ENCODE data around the gene CDH23.

The CDH23 gene

DNA sequence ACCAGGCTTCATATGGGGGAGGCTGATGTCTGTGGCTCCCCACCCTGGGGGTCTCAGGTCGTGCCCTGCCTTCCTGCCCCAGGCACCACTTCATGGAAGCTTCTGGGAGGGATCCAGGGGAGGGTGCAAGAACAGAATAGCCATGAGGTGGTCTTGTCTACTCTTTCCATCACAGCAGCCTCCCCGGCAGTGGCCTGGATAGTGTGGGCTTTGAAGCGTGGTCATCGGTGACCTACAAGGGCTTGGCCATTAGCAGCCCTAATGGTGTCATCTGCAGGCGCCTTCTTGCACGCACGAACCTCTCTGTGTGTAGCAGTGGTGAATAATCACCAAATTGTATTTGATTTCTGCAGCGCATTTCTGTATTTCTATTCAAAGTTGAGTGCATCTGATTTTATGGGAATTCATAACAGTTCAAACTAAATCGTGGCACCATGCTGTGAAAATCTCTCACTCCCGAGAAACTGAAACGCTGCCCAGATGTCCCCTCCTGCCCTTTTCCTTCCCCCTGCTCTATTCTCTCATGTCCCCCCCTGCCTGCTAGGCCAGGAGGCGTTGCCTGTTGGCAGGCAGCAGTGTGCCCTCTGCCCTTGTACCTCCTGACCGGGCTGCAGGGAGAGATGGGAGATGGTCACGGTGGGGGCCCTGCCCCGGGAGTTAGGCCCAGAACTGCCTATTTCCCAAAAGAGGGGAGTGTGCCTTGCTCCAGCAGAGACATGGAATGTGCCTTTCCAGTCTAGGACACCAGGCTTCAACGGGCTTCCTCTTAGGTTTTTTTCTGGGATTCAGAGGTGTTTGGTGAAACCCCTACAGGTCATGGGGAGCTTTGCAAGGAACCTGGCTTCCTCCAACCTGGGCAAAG lies 34.8 kb downstream of the CDH23 start:
- no peak overlapping the region for H3K27ac ChIP-seq
- no peak for TF ChIP-seq ZFX (IDR thresholded peaks at IDR 0.05; ENCODE audit: borderline replicate concordance)
- TF ChIP-seq, protein P1, sequence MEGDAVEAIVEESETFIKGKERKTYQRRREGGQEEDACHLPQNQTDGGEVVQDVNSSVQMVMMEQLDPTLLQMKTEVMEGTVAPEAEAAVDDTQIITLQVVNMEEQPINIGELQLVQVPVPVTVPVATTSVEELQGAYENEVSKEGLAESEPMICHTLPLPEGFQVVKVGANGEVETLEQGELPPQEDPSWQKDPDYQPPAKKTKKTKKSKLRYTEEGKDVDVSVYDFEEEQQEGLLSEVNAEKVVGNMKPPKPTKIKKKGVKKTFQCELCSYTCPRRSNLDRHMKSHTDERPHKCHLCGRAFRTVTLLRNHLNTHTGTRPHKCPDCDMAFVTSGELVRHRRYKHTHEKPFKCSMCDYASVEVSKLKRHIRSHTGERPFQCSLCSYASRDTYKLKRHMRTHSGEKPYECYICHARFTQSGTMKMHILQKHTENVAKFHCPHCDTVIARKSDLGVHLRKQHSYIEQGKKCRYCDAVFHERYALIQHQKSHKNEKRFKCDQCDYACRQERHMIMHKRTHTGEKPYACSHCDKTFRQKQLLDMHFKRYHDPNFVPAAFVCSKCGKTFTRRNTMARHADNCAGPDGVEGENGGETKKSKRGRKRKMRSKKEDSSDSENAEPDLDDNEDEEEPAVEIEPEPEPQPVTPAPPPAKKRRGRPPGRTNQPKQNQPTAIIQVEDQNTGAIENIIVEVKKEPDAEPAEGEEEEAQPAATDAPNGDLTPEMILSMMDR (IDR thresholded peaks at IDR 0.05), result no peak

DNA sequence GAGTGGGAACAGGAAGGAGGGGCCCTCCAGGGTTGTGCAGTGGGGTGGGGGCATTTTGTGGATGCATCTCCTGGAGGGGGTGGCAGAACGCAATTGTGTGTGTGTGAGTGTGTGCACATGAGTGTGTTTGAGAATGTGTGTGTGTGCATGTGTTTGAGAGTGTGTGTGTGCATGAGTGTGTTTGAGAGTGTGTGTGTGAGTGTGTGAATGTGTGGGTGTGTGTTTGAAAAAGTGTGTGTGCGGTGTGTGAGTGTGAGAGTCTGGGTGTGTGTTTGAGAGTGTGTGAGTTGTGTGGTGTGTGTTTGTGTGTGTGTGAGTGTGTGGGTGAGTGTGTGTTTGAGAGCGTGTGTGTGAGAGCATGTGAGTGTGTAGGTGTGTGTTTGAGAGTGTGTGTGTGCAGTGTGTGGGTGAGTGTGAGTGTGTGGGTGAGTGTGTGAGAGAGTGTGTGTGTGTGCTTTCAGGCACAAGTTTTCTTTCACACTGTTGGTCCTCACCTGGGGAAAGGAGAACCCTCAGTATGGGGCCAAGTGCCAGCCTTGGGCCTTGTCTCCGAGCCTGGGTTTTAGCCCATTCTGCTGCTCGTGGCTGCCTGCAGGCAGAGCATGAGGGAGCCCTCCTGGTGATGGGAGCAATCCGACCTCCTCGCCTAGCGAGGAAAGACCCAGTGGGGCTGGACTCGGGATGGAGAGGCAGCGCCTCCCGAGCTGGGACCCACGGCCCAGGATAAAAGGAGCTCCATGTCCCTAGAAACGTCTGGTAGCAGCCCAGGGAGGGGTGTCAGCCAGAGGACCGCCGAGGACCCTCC lies 35.6 kb downstream of the CDH23 start:
- no peak for TF ChIP-seq ZFX (IDR thresholded peaks at IDR 0.05; ENCODE audit: borderline replicate concordance)
- TF ChIP-seq, protein P1 (IDR thresholded peaks at IDR 0.05), result no peak
- H3K27ac ChIP-seq, result no peak overlapping the region

- TF ChIP-seq ZFX (IDR thresholded peaks at IDR 0.05; ENCODE audit: borderline replicate concordance), result no peak
- TF ChIP-seq, protein P1 (IDR thresholded peaks at IDR 0.05), result no peak
- H3K27ac ChIP-seq, result no peak overlapping the region
Observed at GRCh38 chr10:71432956-71433767, 36.4 kb downstream of the CDH23 start.

DNA sequence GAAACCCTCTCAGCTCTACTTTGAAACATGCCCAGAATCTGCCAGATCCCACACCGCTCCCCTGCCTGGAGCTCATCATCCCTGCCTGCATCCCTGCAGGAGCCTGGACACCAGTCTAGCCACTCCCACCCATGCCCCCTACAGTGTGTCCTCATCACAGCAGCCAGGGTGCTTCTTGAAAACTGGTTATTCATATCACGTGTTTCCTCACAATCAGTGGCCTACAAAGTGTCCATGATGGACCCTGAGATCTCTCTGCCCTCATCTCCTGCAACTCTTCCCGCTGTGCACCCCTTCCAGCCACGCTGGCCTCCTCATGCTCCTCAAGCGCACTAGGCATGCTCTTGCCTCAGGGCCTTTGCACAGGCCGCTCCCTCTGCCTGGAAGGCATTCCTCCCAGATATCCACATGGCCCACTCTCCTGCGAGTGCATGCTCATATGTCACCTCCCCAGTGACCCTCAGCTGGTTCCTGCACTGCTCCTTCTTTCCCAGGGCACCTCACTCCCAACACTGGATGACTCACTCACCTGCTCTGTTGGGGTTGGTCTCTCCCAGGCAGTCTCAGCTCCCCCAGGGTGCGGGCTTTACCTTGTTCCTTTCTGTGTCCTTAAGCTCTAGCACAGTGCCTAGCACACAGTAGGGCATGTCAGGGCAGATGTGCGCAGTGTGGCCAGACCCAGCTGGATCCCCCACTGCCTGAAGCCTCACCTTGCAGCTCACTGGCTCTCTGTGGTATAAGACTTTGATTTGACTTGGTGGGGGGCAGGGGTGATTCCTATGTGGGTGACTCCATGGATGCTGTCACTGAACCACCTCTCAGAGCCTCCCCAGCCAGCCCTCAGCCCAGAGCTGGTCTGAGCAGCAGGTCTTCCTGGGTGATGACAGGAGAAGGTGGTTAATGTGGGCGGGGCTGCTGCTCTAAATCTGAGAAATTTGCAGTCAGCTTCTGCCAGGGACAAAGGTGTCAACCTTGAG lies 37.3 kb downstream of the CDH23 start:
- H3K27ac ChIP-seq, result no peak overlapping the region
- TF ChIP-seq, protein P1 (IDR thresholded peaks at IDR 0.05), result no peak
- TF ChIP-seq ZFX (IDR thresholded peaks at IDR 0.05; ENCODE audit: borderline replicate concordance), result no peak

DNA sequence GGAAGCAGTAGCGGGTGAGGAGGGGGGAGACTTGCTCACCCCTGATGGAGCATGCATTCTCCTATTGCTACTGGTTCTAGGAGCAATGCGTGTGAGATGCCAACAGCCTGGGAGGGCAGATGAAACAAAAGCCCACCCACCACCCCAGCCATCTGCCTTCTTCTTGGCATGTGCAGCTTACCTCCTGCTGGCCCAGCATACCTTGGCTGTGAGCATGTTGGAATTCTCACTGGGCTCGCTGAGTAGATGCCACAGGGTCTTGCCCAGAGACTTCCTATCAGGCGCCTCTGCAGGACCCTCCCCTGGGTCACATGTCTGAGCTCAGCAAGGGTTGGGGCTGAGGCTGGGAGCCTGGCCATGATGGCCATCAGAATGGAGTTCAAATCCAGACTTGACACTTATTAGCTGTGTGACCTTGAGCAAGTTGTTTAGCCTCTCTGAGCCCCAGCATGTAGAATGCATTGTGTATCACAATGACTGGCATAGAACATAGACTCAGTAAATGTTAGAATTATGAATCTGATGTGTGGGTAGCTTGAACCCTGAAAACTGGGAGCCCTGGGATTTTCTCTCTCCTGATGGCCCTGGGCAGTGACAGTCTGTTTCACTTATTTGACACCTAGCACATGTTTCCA lies 38.2 kb downstream of the CDH23 start:
- no peak overlapping the region for H3K27ac ChIP-seq
- TF ChIP-seq ZFX (IDR thresholded peaks at IDR 0.05; ENCODE audit: borderline replicate concordance), result no peak
- TF ChIP-seq, protein P1 (IDR thresholded peaks at IDR 0.05), result no peak

Data from 22Rv1 (cell line).